Suprapubic skin (tissue), 3 donors: ENCODE data around the gene TUBGCP6.

ENCODE experiments used
- POLR2A ChIP-seq, 2 donors: fragments of 450-650 bp; IDR thresholded peaks; one replicate each; pipeline ENCODE4 v1.6.1; 2017; ENCODE audit warnings: antibody characterized with exemption in 2 of 2, mild to moderate bottlenecking in 2 of 2, moderate library complexity in 2 of 2
- TF ChIP-seq, protein P1 (sequence below), 2 donors: fragments of 200-600 bp in 1 of 2; fragments of 450-650 bp in 1 of 2; sonication (generic) in 1 of 2; IDR thresholded peaks; one replicate each; pipeline ENCODE4 v1.5.1; 2016 to 2019; ENCODE audit warnings: antibody characterized with exemption in 2 of 2, mild to moderate bottlenecking in 1 of 2, moderate library complexity in 1 of 2

DNA sequence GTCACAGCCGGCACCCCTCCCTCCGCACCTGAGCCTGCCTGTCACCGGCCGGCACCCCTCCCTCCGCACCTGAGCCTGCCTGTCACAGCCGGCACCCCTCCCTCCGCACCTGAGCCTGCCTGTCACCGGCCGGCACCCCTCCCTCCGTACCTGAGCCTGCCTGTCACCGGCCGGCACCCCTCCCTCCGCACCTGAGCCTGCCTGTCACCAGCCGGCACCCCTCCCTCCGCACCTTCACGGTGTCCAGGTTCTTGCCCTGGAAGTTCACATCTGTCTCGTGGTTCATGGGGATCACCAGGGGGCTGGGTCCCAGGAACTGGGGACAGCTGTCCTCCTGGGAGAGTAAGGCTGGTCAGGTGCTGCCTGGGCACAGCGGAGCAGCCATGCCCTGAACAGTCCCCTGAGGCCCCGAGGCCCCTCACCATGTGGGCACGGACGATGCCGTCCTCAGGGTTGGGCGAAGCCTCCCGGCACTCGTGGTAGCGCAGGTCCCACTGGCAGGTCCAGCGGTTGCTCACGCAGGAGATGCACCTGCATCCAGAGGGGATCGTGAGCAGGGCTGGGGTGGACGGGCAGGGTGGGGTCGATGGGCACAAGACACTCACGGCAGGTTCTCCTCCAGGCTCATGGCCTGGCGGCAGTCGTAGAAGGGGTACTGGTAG is 40.9 kb upstream of the TUBGCP6 start:
- TF ChIP-seq, protein P1, sequence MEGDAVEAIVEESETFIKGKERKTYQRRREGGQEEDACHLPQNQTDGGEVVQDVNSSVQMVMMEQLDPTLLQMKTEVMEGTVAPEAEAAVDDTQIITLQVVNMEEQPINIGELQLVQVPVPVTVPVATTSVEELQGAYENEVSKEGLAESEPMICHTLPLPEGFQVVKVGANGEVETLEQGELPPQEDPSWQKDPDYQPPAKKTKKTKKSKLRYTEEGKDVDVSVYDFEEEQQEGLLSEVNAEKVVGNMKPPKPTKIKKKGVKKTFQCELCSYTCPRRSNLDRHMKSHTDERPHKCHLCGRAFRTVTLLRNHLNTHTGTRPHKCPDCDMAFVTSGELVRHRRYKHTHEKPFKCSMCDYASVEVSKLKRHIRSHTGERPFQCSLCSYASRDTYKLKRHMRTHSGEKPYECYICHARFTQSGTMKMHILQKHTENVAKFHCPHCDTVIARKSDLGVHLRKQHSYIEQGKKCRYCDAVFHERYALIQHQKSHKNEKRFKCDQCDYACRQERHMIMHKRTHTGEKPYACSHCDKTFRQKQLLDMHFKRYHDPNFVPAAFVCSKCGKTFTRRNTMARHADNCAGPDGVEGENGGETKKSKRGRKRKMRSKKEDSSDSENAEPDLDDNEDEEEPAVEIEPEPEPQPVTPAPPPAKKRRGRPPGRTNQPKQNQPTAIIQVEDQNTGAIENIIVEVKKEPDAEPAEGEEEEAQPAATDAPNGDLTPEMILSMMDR (IDR thresholded peaks at IDR 0.05): no peak
- TF ChIP-seq POLR2A (IDR thresholded peaks at IDR 0.05): no peak
